ENCODE measurements around the gene SNTB2.
"Not testable (repeated sequence)": the region's sequence is repeated elsewhere in the genome, so short reads cannot be mapped to it uniquely, and the experiment has no call there.

Gene SNTB2

GRCh38 chr16:69233124-69233523 is 46.2 kb downstream of the SNTB2 start:
- no peak for DNase-seq (ENCODE audit: low read depth in 2 of 2)

GRCh38 chr16:69234460-69234859 is 47.5 kb downstream of the SNTB2 start:
- DNase-seq (ENCODE audit: low read depth in 2 of 2): no peak

- DNase-seq (ENCODE audit: low read depth in 2 of 2): no peak
Observed at GRCh38 chr16:69236319-69236718, 49.4 kb downstream of the SNTB2 start.

- no peak for DNase-seq (ENCODE audit: low read depth in 2 of 2)
Observed at GRCh38 chr16:69237296-69237695, 50.3 kb downstream of the SNTB2 start.

- no peak for DNase-seq (ENCODE audit: low read depth in 2 of 2)
Observed at GRCh38 chr16:69239851-69240250, 52.9 kb downstream of the SNTB2 start.

GRCh38 chr16:69240331-69240730 is 53.4 kb downstream of the SNTB2 start:
- no peak for DNase-seq (ENCODE audit: low read depth in 2 of 2)

- no peak for DNase-seq (ENCODE audit: low read depth in 2 of 2)
Observed at GRCh38 chr16:69241926-69242325, 55.0 kb downstream of the SNTB2 start.

GRCh38 chr16:69243479-69243878 is 56.5 kb downstream of the SNTB2 start:
- no peak for DNase-seq (ENCODE audit: low read depth in 2 of 2)

GRCh38 chr16:69244336-69244735 is 57.4 kb downstream of the SNTB2 start:
- DNase-seq (ENCODE audit: low read depth in 2 of 2): no peak

- no peak for DNase-seq (ENCODE audit: low read depth in 2 of 2)
Observed at GRCh38 chr16:69250081-69250480, 63.1 kb downstream of the SNTB2 start.

GRCh38 chr16:69253870-69254341 is 66.9 kb downstream of the SNTB2 start:
- DNase-seq (ENCODE audit: low read depth in 2 of 2): no peak

GRCh38 chr16:69259428-69259764 is 72.4 kb downstream of the SNTB2 start:
- DNase-seq (ENCODE audit: low read depth in 2 of 2): not testable (repeated sequence)

- DNase-seq (ENCODE audit: low read depth in 2 of 2): no peak
Observed at GRCh38 chr16:69260019-69260418, 73.1 kb downstream of the SNTB2 start.

GRCh38 chr16:69260506-69260905 is 73.5 kb downstream of the SNTB2 start:
- DNase-seq (ENCODE audit: low read depth in 2 of 2): no peak

- DNase-seq (ENCODE audit: low read depth in 2 of 2): no peak
Observed at GRCh38 chr16:69266334-69267063, 79.5 kb downstream of the SNTB2 start.

GRCh38 chr16:69267633-69268032 is 80.7 kb downstream of the SNTB2 start:
- DNase-seq (ENCODE audit: low read depth in 2 of 2): no peak

- no peak for DNase-seq (ENCODE audit: low read depth in 2 of 2)
Observed at GRCh38 chr16:69270395-69270794, 83.4 kb downstream of the SNTB2 start.

- no peak for DNase-seq (ENCODE audit: low read depth in 2 of 2)
Observed at GRCh38 chr16:69270831-69271230, 83.9 kb downstream of the SNTB2 start.

- DNase-seq (ENCODE audit: low read depth in 2 of 2): no peak
Observed at GRCh38 chr16:69273009-69273408, 86.0 kb downstream of the SNTB2 start.

- DNase-seq (ENCODE audit: low read depth in 2 of 2): no peak
Observed at GRCh38 chr16:69274699-69275235, 87.8 kb downstream of the SNTB2 start.

GRCh38 chr16:69276148-69277115 is 89.5 kb downstream of the SNTB2 start:
- no peak for DNase-seq (ENCODE audit: low read depth in 2 of 2)

GRCh38 chr16:69277413-69277812 is 90.4 kb downstream of the SNTB2 start:
- no peak for DNase-seq (ENCODE audit: low read depth in 2 of 2)

- DNase-seq (ENCODE audit: low read depth in 2 of 2): no peak
Observed at GRCh38 chr16:69283851-69284250, 96.9 kb downstream of the SNTB2 start.
